UCSD-AML1 (cell line): ENCODE measurements around the gene PCDH9.

Experiments used
- DNase-seq: peaks from one replicate; lab custom pipeline; 2025; ENCODE audit not compliant: unreplicated experiment; lab: John Stamatoyannopoulos, UW

PCDH9 gene

GRCh38 chr13:66424422-66424821, 805.7 kb downstream of the PCDH9 start:
- no peak for DNase-seq

- no peak for DNase-seq
These were observed 814.7 kb downstream of the PCDH9 start for GRCh38 chr13:66415444-66415843.

- no peak for DNase-seq
These were observed 815.9 kb downstream of the PCDH9 start for GRCh38 chr13:66414066-66414800.

- no peak for DNase-seq
These were observed 819.8 kb downstream of the PCDH9 start for GRCh38 chr13:66410314-66410713.

- DNase-seq: no peak
These were observed 820.6 kb downstream of the PCDH9 start for GRCh38 chr13:66409542-66409941.

- DNase-seq: no peak
These were observed 823.0 kb downstream of the PCDH9 start for GRCh38 chr13:66407128-66407527.

- no peak for DNase-seq
These were observed 824.0 kb downstream of the PCDH9 start for GRCh38 chr13:66405908-66406802.

- no peak for DNase-seq
These were observed 827.6 kb downstream of the PCDH9 start for GRCh38 chr13:66402546-66402945.

- DNase-seq: no peak
These were observed 828.1 kb downstream of the PCDH9 start for GRCh38 chr13:66402066-66402465.

GRCh38 chr13:66400292-66400691, 829.8 kb downstream of the PCDH9 start:
- DNase-seq: no peak

GRCh38 chr13:66399873-66400272, 830.3 kb downstream of the PCDH9 start:
- DNase-seq: no peak

GRCh38 chr13:66397133-66397532, 833.0 kb downstream of the PCDH9 start:
- no peak for DNase-seq

GRCh38 chr13:66391322-66391721, 838.8 kb downstream of the PCDH9 start:
- DNase-seq: no peak

- DNase-seq: no peak
These were observed 851.2 kb downstream of the PCDH9 start for GRCh38 chr13:66378894-66379293.

GRCh38 chr13:66377569-66377968, 852.6 kb downstream of the PCDH9 start:
- DNase-seq: no peak

GRCh38 chr13:66375756-66376155, 854.4 kb downstream of the PCDH9 start:
- DNase-seq: no peak

- DNase-seq: no peak
These were observed 860.5 kb downstream of the PCDH9 start for GRCh38 chr13:66369666-66370065.

GRCh38 chr13:66367356-66367755, 862.8 kb downstream of the PCDH9 start:
- DNase-seq: no peak

GRCh38 chr13:66365101-66365500, 865.0 kb downstream of the PCDH9 start:
- no peak for DNase-seq

GRCh38 chr13:66364346-66364745, 865.8 kb downstream of the PCDH9 start:
- DNase-seq: no peak

GRCh38 chr13:66362485-66362884, 867.7 kb downstream of the PCDH9 start:
- no peak for DNase-seq

GRCh38 chr13:66359910-66360552, 870.1 kb downstream of the PCDH9 start:
- DNase-seq: no peak
